Endometrial microvascular endothelial cells (primary cell): ENCODE results near the gene MXRA7. TPM values are rescaled to one million over a fixed set of nuclear protein-coding genes. Genes with fewer than 3 reads are reported as not detected.
"Not testable (repeated sequence)": the region's sequence is repeated elsewhere in the genome, so short reads cannot be mapped to it uniquely, and the experiment has no call there.

Experiments used
- in situ Hi-C: cut with HindIII; loops from 2 replicates; pipeline ENCODE4 v1.10.0; 2017; ENCODE audit warnings: low sequenced_read_pairs, low pct_unique_long_range_greater_than_20kb; ENCODE audit errors: inconsistent ontology term
- total RNA-seq: library from RNA; depleted of rRNA; stranded (reverse); fragments of >200 nt; gene quantifications from one replicate; pipeline ENCODE4 v1.2.3, GENCODE V29; 2015; ENCODE audit errors: inconsistent ontology term

MXRA7 gene
- total RNA-seq, 1 donor from 2014 or later, result 265 TPM

GRCh38 chr17:76720941-76721340 lies 10.2 kb upstream of the MXRA7 start:
- in situ Hi-C loops, result no loop called here

- in situ Hi-C loops, result no loop called here
Observed at GRCh38 chr17:76720211-76720610, 9.4 kb upstream of the MXRA7 start.

GRCh38 chr17:76718516-76718915 lies 7.8 kb upstream of the MXRA7 start:
- in situ Hi-C loops, result no loop called here

- in situ Hi-C loops, result no loop called here
Observed at GRCh38 chr17:76716839-76717215, 6.1 kb upstream of the MXRA7 start.

GRCh38 chr17:76716146-76716838 lies 5.5 kb upstream of the MXRA7 start:
- in situ Hi-C loops, result no loop called here

GRCh38 chr17:76715496-76715830 lies 4.7 kb upstream of the MXRA7 start:
- in situ Hi-C loops, result no loop called here

GRCh38 chr17:76714822-76715495 lies 4.2 kb upstream of the MXRA7 start:
- in situ Hi-C loops, result no loop called here

GRCh38 chr17:76714336-76714735 lies 3.6 kb upstream of the MXRA7 start:
- in situ Hi-C loops, result no loop called here

- in situ Hi-C loops, result no loop called here
Observed at GRCh38 chr17:76713765-76714164, 3.0 kb upstream of the MXRA7 start.

GRCh38 chr17:76712321-76712720 lies 1.6 kb upstream of the MXRA7 start:
- in situ Hi-C loops, result not testable (repeated sequence)

GRCh38 chr17:76709951-76710862 lies 558 bp downstream of the MXRA7 start:
- in situ Hi-C loops, result not testable (repeated sequence)

GRCh38 chr17:76709077-76709950 lies 1.5 kb downstream of the MXRA7 start:
- in situ Hi-C loops, result no loop called here

- in situ Hi-C loops, result no loop called here
Observed at GRCh38 chr17:76707985-76708807, 2.6 kb downstream of the MXRA7 start.

GRCh38 chr17:76706817-76707216 lies 3.9 kb downstream of the MXRA7 start:
- in situ Hi-C loops, result no loop called here

GRCh38 chr17:76704805-76705204 lies 6.0 kb downstream of the MXRA7 start:
- in situ Hi-C loops, result no loop called here

GRCh38 chr17:76702941-76703637 lies 7.7 kb downstream of the MXRA7 start:
- in situ Hi-C loops, result no loop called here

GRCh38 chr17:76702076-76702475 lies 8.7 kb downstream of the MXRA7 start:
- in situ Hi-C loops, result no loop called here
